Measurements from ENCODE around the gene CSF3.
"Not testable (repeated sequence)": the region's sequence is repeated elsewhere in the genome, so short reads cannot be mapped to it uniquely, and the experiment has no call there.

DNA sequence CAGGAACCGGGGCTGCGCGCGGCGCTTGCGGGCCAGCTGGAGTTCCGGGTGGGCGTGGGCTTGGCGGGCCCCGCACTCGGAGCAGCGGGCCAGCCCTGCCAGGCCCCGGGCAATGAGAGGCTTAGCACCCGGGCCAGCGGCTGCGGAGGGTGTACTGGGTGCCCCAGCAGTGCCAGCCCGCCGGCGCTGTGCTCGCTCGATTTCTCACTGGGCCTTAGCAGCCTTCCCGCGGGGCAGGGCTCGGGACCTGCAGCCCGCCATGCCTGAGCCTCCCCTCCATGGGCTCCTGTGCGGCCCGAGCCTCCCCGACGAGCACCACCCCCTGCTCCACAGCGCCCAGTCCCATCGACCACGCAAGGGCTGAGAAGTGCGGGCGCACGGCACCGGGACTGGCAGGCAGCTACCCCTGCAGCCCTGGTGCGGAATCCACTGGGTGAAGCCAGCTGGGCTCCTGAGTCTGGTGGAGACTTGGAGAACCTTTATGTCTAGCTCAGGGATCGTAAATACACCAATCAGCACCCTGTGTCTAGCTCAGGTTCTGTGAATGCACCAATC is 4.2 kb upstream of the CSF3 start:
- not testable (repeated sequence) for TF ChIP-seq POLR2AphosphoS5 (IDR thresholded peaks at IDR 0.05; ENCODE audit: low read depth, low read length); TAF1 (IDR thresholded peaks at IDR 0.05; ENCODE audit: borderline replicate concordance, low read depth, low read length); POLR2A (IDR thresholded peaks at IDR 0.05; ENCODE audit: low read depth, low read length)
